Prostate gland (tissue), 2 donors: ENCODE measurements around the gene SEMA3G.

Source experiments
- POLR2A ChIP-seq: fragments of 450-650 bp; IDR thresholded peaks from one replicate; pipeline ENCODE4 v1.6.1; 2016; ENCODE audit warnings: antibody characterized with exemption, mild to moderate bottlenecking
- TF ChIP-seq, protein P1 (sequence below), 4 experiments: fragments of 200-600 bp in 2 of 4; fragments of 450-650 bp in 2 of 4; sonication (generic) in 2 of 4; IDR thresholded peaks; 1 replicate in 3 of 4; 2 replicates in 1 of 4; pipeline ENCODE4 v1.5.1; 2016 to 2019; ENCODE audit warnings: antibody characterized with exemption in 4 of 4, mild to moderate bottlenecking in 2 of 4, moderate library complexity in 2 of 4

DNA sequence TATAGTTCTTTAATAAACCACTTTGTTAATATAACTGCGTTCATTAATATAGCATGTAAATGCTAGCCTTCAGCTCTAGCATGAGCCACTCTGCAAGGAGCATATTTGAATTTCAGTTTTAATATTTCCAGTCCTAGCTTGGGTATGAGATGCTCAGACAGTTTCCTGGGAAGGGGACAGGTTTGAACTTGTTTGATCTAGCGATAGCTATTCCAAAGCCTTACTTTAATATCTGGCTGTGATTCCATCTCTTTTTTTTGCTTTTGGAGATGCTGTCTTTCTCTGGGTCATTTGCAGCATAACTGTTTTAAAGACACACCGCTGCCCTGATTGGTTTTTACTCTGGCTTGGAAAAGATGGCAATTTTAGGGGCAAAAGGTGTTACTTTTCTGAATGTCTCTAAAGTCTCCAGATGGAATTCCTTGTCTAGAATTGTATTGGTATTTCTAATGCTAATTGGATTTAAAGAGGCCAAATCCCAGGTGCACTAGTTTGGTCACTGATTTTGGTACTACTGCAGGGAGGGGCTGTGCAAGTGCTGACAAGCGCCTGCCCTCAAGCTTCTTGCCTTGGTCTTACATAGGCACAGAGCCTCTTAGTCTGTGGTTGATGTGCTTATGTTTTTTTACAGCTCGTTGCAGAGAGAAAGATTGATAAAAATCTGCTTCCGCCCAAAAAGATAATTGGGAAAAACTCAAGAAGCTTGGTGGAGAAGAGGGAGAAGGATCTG lies 13.3 kb upstream of the SEMA3G start:
- TF ChIP-seq, protein P1, sequence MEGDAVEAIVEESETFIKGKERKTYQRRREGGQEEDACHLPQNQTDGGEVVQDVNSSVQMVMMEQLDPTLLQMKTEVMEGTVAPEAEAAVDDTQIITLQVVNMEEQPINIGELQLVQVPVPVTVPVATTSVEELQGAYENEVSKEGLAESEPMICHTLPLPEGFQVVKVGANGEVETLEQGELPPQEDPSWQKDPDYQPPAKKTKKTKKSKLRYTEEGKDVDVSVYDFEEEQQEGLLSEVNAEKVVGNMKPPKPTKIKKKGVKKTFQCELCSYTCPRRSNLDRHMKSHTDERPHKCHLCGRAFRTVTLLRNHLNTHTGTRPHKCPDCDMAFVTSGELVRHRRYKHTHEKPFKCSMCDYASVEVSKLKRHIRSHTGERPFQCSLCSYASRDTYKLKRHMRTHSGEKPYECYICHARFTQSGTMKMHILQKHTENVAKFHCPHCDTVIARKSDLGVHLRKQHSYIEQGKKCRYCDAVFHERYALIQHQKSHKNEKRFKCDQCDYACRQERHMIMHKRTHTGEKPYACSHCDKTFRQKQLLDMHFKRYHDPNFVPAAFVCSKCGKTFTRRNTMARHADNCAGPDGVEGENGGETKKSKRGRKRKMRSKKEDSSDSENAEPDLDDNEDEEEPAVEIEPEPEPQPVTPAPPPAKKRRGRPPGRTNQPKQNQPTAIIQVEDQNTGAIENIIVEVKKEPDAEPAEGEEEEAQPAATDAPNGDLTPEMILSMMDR (IDR thresholded peaks at IDR 0.05) = no peak
- TF ChIP-seq POLR2A = no peak
